Skeletal muscle satellite cell (primary cell): Measurements from ENCODE around the gene SAP30BP.
A peak's percentile ranks its signal among the peaks of the same experiment; 100 is the strongest.

Source experiments
- H3K27me3 ChIP-seq: 2 replicates; pipeline ENCODE4 v1.7.0; 2013; ENCODE audit warnings: low read length; ENCODE audit not compliant: control insufficient read depth, insufficient read depth
- H3K36me3 ChIP-seq: 2 replicates; pipeline ENCODE4 v1.7.0; 2013; ENCODE audit warnings: mild to moderate bottlenecking, control low read depth, low read length; ENCODE audit not compliant: insufficient read depth
- H3K4me1 ChIP-seq: 2 replicates; pipeline ENCODE4 v1.7.0; 2013; ENCODE audit warnings: low read length; ENCODE audit not compliant: control insufficient read depth, insufficient read depth
- H3K4me2 ChIP-seq: 2 replicates; pipeline ENCODE4 v1.7.0; 2013; ENCODE audit warnings: mild to moderate bottlenecking, low read length
- H3K4me3 ChIP-seq: 2 replicates; pipeline ENCODE4 v1.7.0; 2013; ENCODE audit warnings: low read length
- H3K9ac ChIP-seq: 2 replicates; pipeline ENCODE4 v1.7.0; 2013; ENCODE audit warnings: mild to moderate bottlenecking, low read depth, low read length, moderate library complexity
- H3K9me3 ChIP-seq: replicated peaks from 2 replicates; pipeline ENCODE4 v1.7.0; 2013; ENCODE audit warnings: mild to moderate bottlenecking, control low read depth, low read length

The SAP30BP gene

DNA sequence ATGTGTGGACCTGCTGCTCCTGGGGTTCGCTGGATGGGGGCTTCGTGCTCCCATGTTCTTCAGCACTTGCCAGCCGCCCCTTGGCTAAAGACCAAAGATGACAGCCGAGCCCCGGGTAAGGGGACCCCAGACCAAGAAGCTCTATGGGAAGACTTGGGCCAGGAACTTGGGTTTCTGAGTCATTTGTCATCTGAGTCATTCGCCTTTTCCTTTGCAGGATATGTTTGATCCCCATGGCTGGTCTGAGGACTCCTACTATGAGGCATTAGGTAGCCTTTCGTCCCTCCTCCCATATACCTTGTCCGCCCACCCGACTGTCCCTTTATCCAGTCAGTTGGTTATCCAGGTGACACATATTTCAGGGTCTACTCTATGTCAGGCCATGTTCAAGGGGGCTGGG is 36.5 kb downstream of the SAP30BP start:
- Histone ChIP-seq H3K4me2 (no peak overlapping the region), H3K36me3 (peaks cover 87% of the 10 kb centered on the region), H3K4me3 (no peak overlapping the region), H3K9me3 (no peaks in the 10 kb centered on the region), H3K27me3 (no peaks in the 10 kb centered on the region), H3K9ac (no peak overlapping the region), H3K4me1 (peaks cover 28% of the 10 kb centered on the region)

GRCh38 chr17:75704963-75705875 is 38.1 kb downstream of the SAP30BP start:
- no peak overlapping the region for H3K4me3 ChIP-seq
- H3K36me3 ChIP-seq: peaks cover 81% of the 10 kb centered on the region
- peaks cover 22% of the 10 kb centered on the region for H3K4me1 ChIP-seq

DNA sequence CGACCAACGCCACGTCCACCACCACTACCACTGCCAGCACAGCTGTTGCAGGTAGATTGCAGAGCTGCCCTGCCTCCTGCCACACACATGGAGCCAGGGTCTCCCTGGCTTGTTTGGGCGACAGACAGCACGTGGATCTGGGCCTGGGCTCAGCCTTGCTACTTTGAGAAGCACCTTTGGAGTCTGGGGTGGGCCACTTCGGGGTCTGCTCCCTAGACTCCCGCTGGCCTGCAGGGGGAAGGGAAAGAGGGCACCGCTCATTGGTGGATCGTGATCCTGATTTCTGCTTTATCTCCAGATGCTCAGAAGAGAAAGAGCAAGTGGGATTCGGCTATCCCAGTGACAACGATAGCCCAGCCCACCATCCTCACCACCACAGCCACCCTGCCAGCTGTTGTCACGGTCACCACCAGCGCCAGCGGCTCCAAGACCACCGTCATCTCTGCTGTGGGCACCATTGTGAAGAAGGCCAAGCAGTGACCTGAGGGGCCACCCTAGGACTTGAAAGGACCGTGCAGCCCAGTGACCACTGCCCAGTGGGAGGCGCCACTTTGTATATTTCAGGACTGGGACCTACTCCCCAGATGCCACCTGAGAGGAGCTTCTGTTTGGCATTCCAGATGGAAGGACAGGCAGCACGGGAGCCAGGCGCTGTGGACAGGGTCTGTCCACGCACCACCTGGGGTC is 39.0 kb downstream of the SAP30BP start:
- no peak overlapping the region for H3K4me2 ChIP-seq
- H3K36me3 ChIP-seq: peaks cover 71% of the 10 kb centered on the region
- H3K27me3 ChIP-seq: no peaks in the 10 kb centered on the region
- peaks cover 12% of the 10 kb centered on the region for H3K4me1 ChIP-seq
- no peak overlapping the region for H3K4me3 ChIP-seq
- H3K9me3 ChIP-seq: no peaks in the 10 kb centered on the region
- H3K9ac ChIP-seq: no peak overlapping the region

More at GRCh38 chr17:75704963-75705875, 38.1 kb downstream of the SAP30BP start:
- no peaks in the 10 kb centered on the region for H3K27me3 ChIP-seq
- H3K9me3 ChIP-seq: no peaks in the 10 kb centered on the region
- no peak overlapping the region for H3K9ac ChIP-seq
- no peak overlapping the region for H3K4me2 ChIP-seq

DNA sequence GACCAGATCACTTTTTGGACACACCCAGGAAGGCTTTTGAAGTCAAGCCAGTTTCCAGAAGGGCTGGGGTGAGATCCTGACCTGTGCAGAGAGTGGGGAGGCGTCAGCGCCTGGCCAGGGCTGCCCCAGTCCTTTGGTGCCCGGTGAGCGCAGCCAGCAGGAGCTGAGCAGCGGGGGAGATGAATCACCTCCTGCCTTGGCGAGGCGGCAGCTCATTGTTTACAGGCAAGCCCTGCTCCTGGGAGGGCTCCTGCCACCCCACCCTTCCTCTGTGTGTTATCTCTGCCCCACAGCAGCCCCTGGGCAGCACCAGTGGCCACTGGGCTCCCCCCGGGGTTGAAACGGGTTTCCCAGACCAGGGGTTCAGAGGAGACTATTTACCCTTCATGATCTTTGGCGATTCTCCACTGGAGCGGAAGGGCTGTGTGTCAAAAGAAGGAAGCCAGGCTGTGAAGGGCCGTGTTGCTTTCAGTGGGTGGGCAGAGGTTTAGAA is 40.0 kb downstream of the SAP30BP start:
- no peak overlapping the region for H3K4me3 ChIP-seq
- no peaks in the 10 kb centered on the region for H3K27me3 ChIP-seq
- peaks cover 66% of the 10 kb centered on the region for H3K36me3 ChIP-seq
- H3K9me3 ChIP-seq: no peaks in the 10 kb centered on the region
- no peak overlapping the region for H3K9ac ChIP-seq
- H3K4me2 ChIP-seq: peak overlapping the region; percentile 37
- peaks cover 11% of the 10 kb centered on the region for H3K4me1 ChIP-seq

- Histone ChIP-seq H3K36me3 (peaks cover 14% of the 10 kb centered on the region), H3K27me3 (peaks cover 4% of the 10 kb centered on the region), H3K4me1 (peaks cover 7% of the 10 kb centered on the region), H3K9ac (no peak overlapping the region), H3K9me3 (no peaks in the 10 kb centered on the region), H3K4me2 (no peak overlapping the region), H3K4me3 (no peak overlapping the region)
Measured at GRCh38 chr17:75712446-75712845, 45.3 kb downstream of the SAP30BP start.

GRCh38 chr17:75719732-75720131 is 52.6 kb downstream of the SAP30BP start:
- H3K36me3 ChIP-seq: no peaks in the 10 kb centered on the region
- H3K9me3 ChIP-seq: no peaks in the 10 kb centered on the region
- H3K4me1 ChIP-seq: peaks cover 6% of the 10 kb centered on the region
- H3K27me3 ChIP-seq: peaks cover 40% of the 10 kb centered on the region
- no peak overlapping the region for H3K9ac ChIP-seq
- H3K4me3 ChIP-seq: no peak overlapping the region
- H3K4me2 ChIP-seq: no peak overlapping the region

- H3K9me3 ChIP-seq: no peaks in the 10 kb centered on the region
- H3K4me3 ChIP-seq: peak within 1 kb of the TSS; percentile 39
- peaks cover 6% of the 10 kb centered on the region for H3K4me1 ChIP-seq
- H3K4me2 ChIP-seq: peak within 1 kb of the TSS; percentile 63
- H3K36me3 ChIP-seq: no peaks in the 10 kb centered on the region
- no peak within 1 kb of the TSS for H3K9ac ChIP-seq
- H3K27me3 ChIP-seq: peaks cover 44% of the 10 kb centered on the region
Measured at GRCh38 chr17:75720656-75721462, 53.7 kb downstream of the SAP30BP start, which contains the start of gene ITGB4. Gene ITGB4, plus strand, starts transcription at chr17:75721459. Its CDS starts 3,245 bp downstream, at chr17:75724704.

- H3K9ac ChIP-seq: no peak overlapping the region
- peak overlapping the region; percentile 29 for H3K4me2 ChIP-seq
- peaks cover 6% of the 10 kb centered on the region for H3K4me1 ChIP-seq
- no peaks in the 10 kb centered on the region for H3K9me3 ChIP-seq
- no peaks in the 10 kb centered on the region for H3K36me3 ChIP-seq
- H3K4me3 ChIP-seq: no peak overlapping the region
- H3K27me3 ChIP-seq: peaks cover 45% of the 10 kb centered on the region
Measured at GRCh38 chr17:75721463-75722011, 54.4 kb downstream of the SAP30BP start.

GRCh38 chr17:75722076-75722475 is 54.9 kb downstream of the SAP30BP start:
- Histone ChIP-seq H3K4me1 (peaks cover 6% of the 10 kb centered on the region), H3K4me3 (no peak overlapping the region), H3K9ac (no peak overlapping the region), H3K4me2 (no peak overlapping the region), H3K36me3 (no peaks in the 10 kb centered on the region), H3K9me3 (no peaks in the 10 kb centered on the region), H3K27me3 (peaks cover 45% of the 10 kb centered on the region)

- no peaks in the 10 kb centered on the region for H3K36me3 ChIP-seq
- peaks cover 41% of the 10 kb centered on the region for H3K27me3 ChIP-seq
- no peak overlapping the region for H3K4me3 ChIP-seq
- no peak overlapping the region for H3K4me2 ChIP-seq
- no peak overlapping the region for H3K9ac ChIP-seq
- no peaks in the 10 kb centered on the region for H3K9me3 ChIP-seq
- peaks cover 6% of the 10 kb centered on the region for H3K4me1 ChIP-seq
Measured at GRCh38 chr17:75722542-75723095, 55.5 kb downstream of the SAP30BP start.
